Immature natural killer cell (primary cell): ENCODE data around the gene TRAF3IP3. TPM values are rescaled to one million over a fixed set of nuclear protein-coding genes. Genes with fewer than 3 reads are reported as not detected.

Experiments
- DNase-seq, 3 donors: peaks; one replicate each; pipeline ENCODE4 v3.0.0; 2022; ENCODE audit warnings: mixed read lengths in 1 of 3
- H3K27ac Mint-ChIP-seq, 6 donors: one replicate each; pipeline ENCODE4 v1.8.0; 2020; ENCODE audit warnings: mixed read lengths in 6 of 6, mild to moderate bottlenecking in 5 of 6, inconsistent platforms in 4 of 6, moderate library complexity in 3 of 6
- H3K27me3 Mint-ChIP-seq, 3 donors: one replicate each; pipeline ENCODE4 v1.8.0; 2020 to 2021; ENCODE audit warnings: low read depth in 3 of 3, mild to moderate bottlenecking in 3 of 3, mixed read lengths in 3 of 3, moderate library complexity in 3 of 3, inconsistent platforms in 1 of 3
- H3K36me3 Mint-ChIP-seq, 3 donors: one replicate each; pipeline ENCODE4 v1.8.0; 2020; ENCODE audit warnings: mixed read lengths in 3 of 3, inconsistent platforms in 2 of 3, mild to moderate bottlenecking in 2 of 3
- H3K4me1 Mint-ChIP-seq, 2 donors: one replicate each; pipeline ENCODE4 v1.8.0; 2020; ENCODE audit warnings: inconsistent platforms in 2 of 2, mild to moderate bottlenecking in 2 of 2, mixed read lengths in 2 of 2, moderate library complexity in 1 of 2
- H3K4me3 Mint-ChIP-seq, 5 donors: one replicate each; pipeline ENCODE4 v1.8.0; 2020; ENCODE audit warnings: mild to moderate bottlenecking in 5 of 5, mixed read lengths in 5 of 5, inconsistent platforms in 3 of 5, moderate library complexity in 3 of 5
- H3K9me3 Mint-ChIP-seq, 6 donors: one replicate each; pipeline ENCODE4 v1.8.0; 2020; ENCODE audit warnings: mild to moderate bottlenecking in 6 of 6, mixed read lengths in 6 of 6, inconsistent platforms in 4 of 6, moderate library complexity in 3 of 6
- polyA plus RNA-seq, 3 donors: library from polyadenylated mRNA; unstranded; fragments of 300-500 nt; fragmentation: Illumina TruSeq; gene quantifications; one replicate each; pipeline ENCODE4 v1.2.3, GENCODE V29; 2021

Gene TRAF3IP3
- polyA plus RNA-seq, 3 donors from 2014 or later: 232 to 341 (median 287) TPM

DNA sequence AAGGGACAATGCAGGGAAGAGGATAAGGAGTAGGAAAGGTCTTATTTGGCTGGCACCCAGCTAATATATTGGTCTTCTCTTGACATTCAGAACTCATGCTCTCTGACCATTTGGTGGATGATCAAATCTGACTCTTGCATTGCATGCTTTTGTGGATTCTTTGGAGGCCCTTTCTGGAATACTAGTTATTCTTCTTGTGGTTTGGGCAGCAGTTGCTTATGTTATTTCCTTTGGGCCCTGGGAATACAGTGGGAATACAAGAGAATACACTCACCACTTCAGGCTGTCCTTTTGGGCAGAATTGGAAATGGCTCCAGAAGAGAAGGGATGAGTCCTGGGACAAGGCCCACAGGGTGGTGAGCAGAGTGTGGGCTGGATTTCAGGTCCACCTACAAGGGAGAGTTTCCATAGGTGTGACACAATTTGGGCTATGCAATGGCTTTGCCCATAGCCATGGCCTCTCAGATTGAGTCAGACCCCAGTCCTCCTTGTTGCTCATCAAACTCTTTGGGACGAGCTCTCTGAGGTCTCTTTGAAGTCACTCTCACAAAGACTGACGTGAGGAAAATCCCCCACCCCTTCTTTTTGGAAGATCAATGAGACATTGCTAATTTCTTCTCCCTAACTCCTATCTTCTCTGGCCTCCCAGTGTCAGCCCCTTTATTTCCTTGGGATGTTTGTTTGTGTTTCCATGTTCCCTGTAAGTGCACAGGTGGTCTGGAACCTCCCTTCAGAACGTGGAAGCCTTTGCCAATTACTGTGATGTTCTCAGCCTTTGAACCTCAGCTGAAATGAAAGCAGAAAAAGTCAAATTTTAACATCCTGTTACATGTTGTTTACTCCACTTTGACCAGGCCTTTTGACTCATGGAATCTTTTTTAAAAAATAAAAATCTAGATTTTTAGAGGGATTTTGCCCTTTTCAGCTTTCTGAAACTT, 31.8 kb upstream of the TRAF3IP3 start:
- Mint-ChIP-seq H3K4me3 (no peak overlapping the region), H3K36me3 (peaks cover 3 to 17% (median 3%) of the 10 kb centered on the region in 3 donors), H3K27me3 (peaks cover 0 to 1% (median under 1%) of the 10 kb centered on the region in 3 donors), H3K9me3 (no peaks in the 10 kb centered on the region), H3K4me1 (no peaks in the 10 kb centered on the region), H3K27ac (no peak overlapping the region)
- DNase-seq: no peak

DNA sequence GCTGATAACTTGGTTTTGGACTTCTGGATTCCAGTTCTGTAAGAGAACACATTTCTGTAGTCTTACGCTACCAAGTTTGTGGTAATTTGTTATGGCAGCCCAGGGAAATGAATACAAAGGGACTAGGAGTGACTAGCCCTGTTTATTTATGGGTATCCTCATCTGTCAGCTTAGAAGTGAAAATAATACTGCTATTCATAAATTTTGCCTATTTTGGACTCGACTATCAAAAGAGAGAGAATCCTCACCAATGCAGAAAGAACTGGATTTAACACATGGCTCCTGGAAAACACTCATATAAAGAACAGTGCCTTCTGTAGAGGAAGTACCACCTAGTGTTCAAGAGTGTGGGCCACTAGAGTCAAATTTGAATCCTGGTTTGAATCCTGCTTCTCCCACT, 28.6 kb upstream of the TRAF3IP3 start:
- Mint-ChIP-seq H3K4me1 (no peaks in the 10 kb centered on the region), H3K4me3 (no peak overlapping the region), H3K36me3 (peaks cover 3 to 9% (median 3%) of the 10 kb centered on the region in 3 donors), H3K27ac (no peak overlapping the region), H3K9me3 (no peaks in the 10 kb centered on the region), H3K27me3 (peaks cover 2 to 5% (median 2%) of the 10 kb centered on the region in 3 donors)
- no peak for DNase-seq

DNA sequence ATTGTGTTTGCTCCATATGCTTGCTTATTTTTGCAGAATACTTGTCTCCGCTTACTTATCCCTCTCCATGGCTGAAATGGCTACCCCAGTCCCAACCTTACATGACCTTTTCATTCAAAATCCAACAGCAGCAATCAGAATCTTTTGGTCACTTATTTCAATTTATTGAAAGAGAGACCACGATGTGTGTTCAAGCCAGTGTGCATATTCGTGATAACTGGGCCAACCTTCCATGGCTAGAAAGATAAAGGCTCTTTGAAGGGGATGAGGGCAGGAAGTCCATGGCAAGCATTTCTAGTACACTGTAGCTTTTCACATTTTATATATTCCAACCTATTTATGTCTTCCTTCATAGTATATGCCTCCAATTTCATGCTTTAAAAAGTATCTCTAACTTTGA, 28.1 kb upstream of the TRAF3IP3 start:
- Mint-ChIP-seq H3K9me3 (no peaks in the 10 kb centered on the region), H3K27me3 (peaks cover 2 to 5% (median 2%) of the 10 kb centered on the region in 3 donors), H3K27ac (no peak overlapping the region), H3K36me3 (peaks cover 3 to 8% (median 3%) of the 10 kb centered on the region in 3 donors), H3K4me3 (no peak overlapping the region), H3K4me1 (no peaks in the 10 kb centered on the region)
- no peak for DNase-seq

DNA sequence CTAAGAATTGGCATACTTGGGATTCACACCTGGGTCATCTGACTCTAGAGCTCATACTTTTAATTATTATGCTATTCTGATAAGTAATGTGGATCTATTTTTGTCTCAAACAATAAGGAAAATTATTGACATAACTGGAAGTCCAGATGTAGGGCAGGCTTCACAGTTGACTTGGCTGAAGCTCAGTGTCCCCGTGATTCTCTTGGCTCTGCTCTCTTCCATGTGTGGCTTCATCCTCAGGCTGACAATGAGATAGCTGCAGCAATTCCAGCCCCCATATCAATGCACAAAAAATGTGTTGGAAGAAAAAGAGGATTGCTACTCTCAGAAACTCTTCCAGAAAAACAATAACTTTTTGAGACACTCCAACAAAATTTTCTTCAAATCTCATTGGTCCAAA, 27.4 kb upstream of the TRAF3IP3 start:
- Mint-ChIP-seq H3K9me3 (no peaks in the 10 kb centered on the region), H3K4me1 (no peaks in the 10 kb centered on the region), H3K27me3 (peaks cover 2 to 5% (median 2%) of the 10 kb centered on the region in 3 donors), H3K4me3 (no peak overlapping the region), H3K27ac (no peak overlapping the region), H3K36me3 (peaks cover 3 to 8% (median 3%) of the 10 kb centered on the region in 3 donors)
- DNase-seq: no peak

DNA sequence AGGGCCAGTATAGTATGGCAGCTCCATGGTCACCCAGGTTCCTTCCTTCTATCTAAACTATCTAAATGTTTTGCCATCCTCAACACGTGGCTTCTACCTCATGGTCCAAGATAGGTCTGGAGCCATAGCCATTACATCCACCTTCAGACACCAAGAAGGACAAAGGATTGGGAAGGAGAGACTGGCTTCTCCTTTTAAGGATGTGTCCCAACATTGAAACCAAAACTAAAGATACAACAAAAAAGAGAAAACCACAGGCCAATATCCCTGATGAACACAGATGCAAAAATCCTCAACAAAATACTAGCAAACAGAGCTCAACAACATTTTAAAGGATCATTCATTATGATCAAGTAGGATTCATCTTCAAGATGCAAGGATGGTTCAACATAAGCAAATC, 26.4 kb upstream of the TRAF3IP3 start:
- Mint-ChIP-seq H3K4me1 (no peaks in the 10 kb centered on the region), H3K27ac (no peak overlapping the region), H3K27me3 (peaks cover 2 to 9% (median 2%) of the 10 kb centered on the region in 3 donors), H3K9me3 (no peaks in the 10 kb centered on the region), H3K4me3 (no peak overlapping the region), H3K36me3 (peaks cover 3 to 8% (median 3%) of the 10 kb centered on the region in 3 donors)
- no peak for DNase-seq

DNA sequence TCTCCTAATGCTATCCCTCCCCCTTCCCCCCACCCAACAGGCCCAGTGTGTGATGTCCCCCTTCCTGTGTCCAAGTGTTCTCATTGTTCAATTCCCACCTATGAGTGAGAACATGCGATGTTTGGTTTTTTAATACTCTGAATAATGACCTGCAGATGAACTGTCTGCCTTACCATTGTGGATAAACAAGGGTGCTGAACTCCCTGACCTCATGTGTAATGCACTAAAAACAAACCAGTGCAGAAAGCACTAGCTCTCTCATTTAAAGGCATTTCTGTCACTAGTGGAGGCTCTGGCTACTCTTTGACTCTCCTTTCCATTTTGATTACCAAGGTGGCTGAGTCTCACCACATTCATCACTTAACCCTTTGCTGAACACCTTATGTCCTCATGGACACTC, 23.1 kb upstream of the TRAF3IP3 start:
- peaks cover 2 to 9% (median 5%) of the 10 kb centered on the region in 3 donors for H3K27me3 Mint-ChIP-seq
- no peaks in the 10 kb centered on the region for H3K4me1 Mint-ChIP-seq
- no peak for DNase-seq
- no peak overlapping the region for H3K4me3 Mint-ChIP-seq
- H3K36me3 Mint-ChIP-seq: peaks cover 0 to 3% (median 0%) of the 10 kb centered on the region in 3 donors
- H3K27ac Mint-ChIP-seq: no peak overlapping the region
- H3K9me3 Mint-ChIP-seq: no peaks in the 10 kb centered on the region

DNA sequence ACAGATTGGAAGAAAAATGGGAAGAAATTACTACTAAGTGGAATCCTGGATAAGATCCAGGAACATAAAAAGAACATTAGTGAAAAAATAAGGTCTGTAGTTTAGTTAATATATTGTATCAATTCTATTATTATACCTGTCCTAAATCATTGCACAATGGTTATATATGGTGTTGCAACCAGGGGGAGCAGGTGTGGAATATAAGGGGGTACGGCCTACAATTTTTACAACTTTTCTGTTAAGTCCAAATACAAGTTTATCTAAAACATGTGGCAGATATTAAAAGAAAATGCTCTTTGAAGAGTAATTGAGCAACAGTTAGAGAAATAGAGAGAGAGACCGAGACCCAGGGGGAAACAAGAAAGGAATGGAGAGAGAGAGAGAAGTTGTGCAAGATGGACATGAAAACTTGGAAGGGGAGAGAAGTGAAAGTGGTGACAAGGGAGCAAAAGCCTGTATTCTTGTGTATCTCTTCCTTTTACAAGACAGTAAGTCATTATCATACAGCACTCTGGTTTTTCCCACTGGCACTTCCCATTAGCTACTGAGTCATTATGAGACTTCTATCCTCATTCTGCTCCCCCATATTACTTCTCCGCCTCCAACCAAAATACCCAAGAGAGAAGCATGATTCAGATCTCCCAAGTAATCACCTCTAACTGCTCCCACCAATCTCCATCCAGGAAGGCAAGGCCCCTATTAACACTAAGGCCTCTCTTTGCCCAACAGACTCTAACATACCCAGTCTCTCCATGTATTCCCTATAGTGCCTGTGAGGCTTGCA, 22.3 kb upstream of the TRAF3IP3 start:
- Mint-ChIP-seq H3K4me3 (no peak overlapping the region), H3K27me3 (peaks cover 2 to 9% (median 5%) of the 10 kb centered on the region in 3 donors), H3K36me3 (no peaks in the 10 kb centered on the region), H3K27ac (no peak overlapping the region), H3K9me3 (no peaks in the 10 kb centered on the region), H3K4me1 (no peaks in the 10 kb centered on the region)
- DNase-seq: no peak

DNA sequence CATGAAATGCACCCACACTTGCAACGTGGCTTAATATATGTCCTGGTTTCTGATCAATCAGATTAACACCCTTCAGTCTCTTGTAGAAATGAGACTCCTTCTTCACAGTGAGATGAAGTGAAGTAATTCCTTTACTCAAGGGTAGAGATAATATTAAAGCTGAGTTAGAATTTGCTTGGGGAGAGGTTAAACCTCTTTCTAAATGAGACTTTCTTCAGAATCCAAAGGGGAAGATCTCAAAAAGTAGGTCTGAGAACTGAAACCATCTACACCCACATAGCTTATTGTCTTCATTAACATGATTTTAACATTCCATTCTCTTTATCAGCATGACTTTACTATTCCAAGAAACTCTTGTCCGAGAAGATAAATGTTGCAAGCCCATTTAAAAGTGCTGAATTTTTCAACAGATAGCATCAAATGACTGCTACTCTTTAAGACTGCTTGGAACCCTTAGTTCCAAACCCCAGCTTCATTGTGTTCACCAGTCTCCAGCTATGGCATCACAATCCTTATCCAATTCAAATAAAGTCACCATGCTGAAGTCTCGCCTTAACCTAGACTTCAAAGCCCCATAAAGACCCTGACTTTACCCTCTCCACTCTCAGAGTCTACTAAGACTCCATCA, 19.2 kb upstream of the TRAF3IP3 start:
- H3K4me3 Mint-ChIP-seq: no peak overlapping the region
- H3K9me3 Mint-ChIP-seq: no peaks in the 10 kb centered on the region

DNA sequence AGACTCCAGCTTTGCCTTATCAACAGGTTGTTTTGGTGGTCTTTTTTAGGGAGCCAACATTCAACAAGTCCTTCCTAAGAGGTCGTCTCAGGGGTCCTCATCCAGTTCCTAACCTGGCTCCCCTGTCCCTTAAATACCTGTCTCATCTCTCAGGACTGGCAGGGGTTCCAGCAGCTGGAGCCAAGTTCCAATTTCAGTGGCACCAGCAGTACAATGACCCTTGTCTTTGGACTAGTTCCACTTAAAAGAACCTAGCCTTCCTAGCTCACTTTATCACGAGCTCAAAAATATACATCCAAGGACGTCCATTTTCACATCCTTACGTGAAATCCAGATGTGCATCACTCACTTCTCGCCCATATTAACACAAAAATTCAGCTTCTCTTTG, 18.7 kb upstream of the TRAF3IP3 start:
- Mint-ChIP-seq H3K9me3 (no peaks in the 10 kb centered on the region), H3K27me3 (peaks cover 0 to 6% (median 5%) of the 10 kb centered on the region in 3 donors), H3K4me3 (no peak overlapping the region), H3K36me3 (no peaks in the 10 kb centered on the region), H3K4me1 (no peaks in the 10 kb centered on the region), H3K27ac (peak overlapping the region in 1 of 6 donors; percentile 49)
- DNase-seq: no peak

More for the DNA sequence above, 19.2 kb upstream of the TRAF3IP3 start:
- Mint-ChIP-seq H3K4me1 (no peaks in the 10 kb centered on the region), H3K36me3 (no peaks in the 10 kb centered on the region), H3K27me3 (peaks cover 0 to 4% (median 3%) of the 10 kb centered on the region in 3 donors), H3K27ac (no peak overlapping the region)
- DNase-seq: no peak

DNA sequence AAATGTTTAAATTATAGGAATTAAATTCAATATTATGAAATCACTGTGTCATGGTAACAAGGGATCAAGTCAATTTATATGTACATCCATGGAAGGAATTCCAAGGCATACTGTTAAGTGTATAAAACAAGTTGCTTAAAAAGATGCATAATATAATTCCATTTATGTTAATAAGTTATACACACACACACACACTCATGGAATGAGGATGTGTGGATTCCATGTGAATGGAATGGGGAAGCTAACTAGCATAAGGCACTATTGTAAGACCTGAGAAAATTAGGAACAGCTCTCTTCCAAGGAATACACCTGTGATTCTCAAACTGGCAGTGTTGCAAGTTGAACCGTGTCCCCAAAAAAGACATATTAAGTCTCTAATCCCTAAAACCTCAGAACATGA, 17.6 kb upstream of the TRAF3IP3 start:
- Mint-ChIP-seq H3K27ac (no peak overlapping the region), H3K4me1 (no peaks in the 10 kb centered on the region), H3K27me3 (peaks cover 0 to 6% (median 5%) of the 10 kb centered on the region in 3 donors), H3K4me3 (no peak overlapping the region), H3K36me3 (no peaks in the 10 kb centered on the region), H3K9me3 (no peaks in the 10 kb centered on the region)
- DNase-seq: no peak

DNA sequence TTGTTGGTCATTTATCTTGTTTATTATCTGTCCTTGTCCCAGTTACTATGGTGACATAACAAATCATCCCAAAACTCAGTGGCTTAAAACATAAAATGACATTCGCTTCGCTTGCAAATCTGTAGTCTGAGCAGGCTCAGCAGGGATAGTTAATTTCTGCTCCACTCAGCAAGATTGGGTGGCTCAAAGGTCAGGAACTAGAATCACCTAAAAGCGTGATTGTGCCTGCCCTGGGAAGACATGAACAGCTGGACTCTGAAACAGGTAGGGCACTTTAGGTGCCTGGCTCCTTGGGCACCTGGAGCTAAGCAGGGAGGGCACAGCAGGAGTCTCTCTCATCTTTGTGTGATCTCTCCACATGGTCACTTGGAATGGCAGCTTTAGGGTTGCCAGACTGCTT, 14.7 kb upstream of the TRAF3IP3 start:
- H3K4me3 Mint-ChIP-seq: no peak overlapping the region
- H3K27ac Mint-ChIP-seq: no peak overlapping the region
- peaks cover 0 to 3% (median 0%) of the 10 kb centered on the region in 3 donors for H3K36me3 Mint-ChIP-seq
- no peak for DNase-seq
- H3K27me3 Mint-ChIP-seq: peaks cover 1 to 2% (median 2%) of the 10 kb centered on the region in 3 donors
- no peaks in the 10 kb centered on the region for H3K9me3 Mint-ChIP-seq
- H3K4me1 Mint-ChIP-seq: no peaks in the 10 kb centered on the region

DNA sequence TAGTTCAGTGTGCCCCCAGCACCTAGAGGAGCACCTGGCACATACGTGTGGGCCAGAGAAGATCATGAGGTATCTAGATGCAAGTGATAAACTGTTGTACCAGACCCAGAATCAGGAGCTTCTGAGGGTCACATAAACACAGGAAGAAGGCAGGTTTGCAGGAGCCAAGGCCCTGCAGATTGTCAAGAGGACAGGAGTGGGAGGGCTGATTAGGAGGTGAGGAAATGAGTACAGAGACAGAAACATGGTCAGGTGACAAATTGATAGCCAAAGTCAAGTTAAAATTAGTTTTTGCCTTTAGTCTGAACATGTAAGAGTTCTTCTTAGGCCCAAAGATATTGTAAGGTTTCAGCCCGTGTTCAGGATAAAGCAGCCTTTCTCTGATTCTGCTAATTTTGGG, 14.0 kb upstream of the TRAF3IP3 start:
- no peaks in the 10 kb centered on the region for H3K9me3 Mint-ChIP-seq
- no peaks in the 10 kb centered on the region for H3K4me1 Mint-ChIP-seq
- DNase-seq: no peak
- H3K4me3 Mint-ChIP-seq: no peak overlapping the region
- peaks cover 1 to 2% (median 1%) of the 10 kb centered on the region in 3 donors for H3K27me3 Mint-ChIP-seq
- peak overlapping the region in 1 of 6 donors; percentile 34 for H3K27ac Mint-ChIP-seq
- H3K36me3 Mint-ChIP-seq: peaks cover 0 to 3% (median 0%) of the 10 kb centered on the region in 3 donors

DNA sequence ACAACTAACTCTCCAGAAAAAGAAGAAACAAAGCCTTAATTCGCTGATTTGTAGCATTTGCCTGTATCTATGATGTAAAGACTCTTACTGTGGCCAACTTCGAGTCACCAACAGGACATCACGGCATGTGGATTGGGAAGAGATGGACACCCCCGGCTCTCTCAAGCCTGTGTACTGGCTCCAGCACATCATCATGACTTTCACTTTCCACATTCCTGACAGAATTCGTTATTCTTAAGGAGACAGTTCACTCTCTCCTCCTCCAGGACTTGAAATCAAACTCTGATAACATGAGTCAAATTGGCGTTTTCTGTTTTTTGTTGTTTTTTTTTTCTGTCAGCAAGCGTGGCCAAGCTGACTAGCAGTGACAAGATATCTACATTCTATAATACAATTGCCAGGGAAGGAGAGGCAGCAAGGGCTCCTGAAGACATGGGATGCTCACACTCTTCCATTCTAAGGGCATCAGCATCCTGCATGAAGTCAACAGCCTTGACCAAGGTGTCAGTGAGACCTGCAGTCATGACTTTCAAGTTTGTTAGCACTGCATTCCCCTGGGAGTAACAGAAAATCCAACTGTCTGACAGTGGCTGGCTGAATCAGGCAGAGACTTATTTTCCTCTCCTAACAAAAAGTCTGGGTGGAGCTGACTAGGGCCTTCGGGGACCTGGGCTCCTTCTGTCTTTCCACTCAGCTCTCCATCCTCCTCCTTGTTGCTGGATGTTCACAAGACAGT, 13.3 kb upstream of the TRAF3IP3 start:
- H3K36me3 Mint-ChIP-seq: peaks cover 0 to 3% (median 0%) of the 10 kb centered on the region in 3 donors
- H3K4me3 Mint-ChIP-seq: no peak overlapping the region
- no peaks in the 10 kb centered on the region for H3K9me3 Mint-ChIP-seq
- DNase-seq: no peak
- H3K27me3 Mint-ChIP-seq: peaks cover 1 to 2% (median 1%) of the 10 kb centered on the region in 3 donors
- peak overlapping the region in 1 of 6 donors; percentile 4 for H3K27ac Mint-ChIP-seq
- H3K4me1 Mint-ChIP-seq: peaks cover 4 to 6% of the 10 kb centered on the region in 2 donors
